GM19240 (cell line): Measurements from ENCODE around the gene SLA2.
"Not testable (repeated sequence)": the region's sequence is repeated elsewhere in the genome, so short reads cannot be mapped to it uniquely, and the experiment has no call there.

Source experiments
- DNase-seq: peaks from one replicate; pipeline ENCODE4 v3.0.0; 2011; ENCODE audit warnings: low spot score; ENCODE audit not compliant: insufficient read length

Gene SLA2

DNA sequence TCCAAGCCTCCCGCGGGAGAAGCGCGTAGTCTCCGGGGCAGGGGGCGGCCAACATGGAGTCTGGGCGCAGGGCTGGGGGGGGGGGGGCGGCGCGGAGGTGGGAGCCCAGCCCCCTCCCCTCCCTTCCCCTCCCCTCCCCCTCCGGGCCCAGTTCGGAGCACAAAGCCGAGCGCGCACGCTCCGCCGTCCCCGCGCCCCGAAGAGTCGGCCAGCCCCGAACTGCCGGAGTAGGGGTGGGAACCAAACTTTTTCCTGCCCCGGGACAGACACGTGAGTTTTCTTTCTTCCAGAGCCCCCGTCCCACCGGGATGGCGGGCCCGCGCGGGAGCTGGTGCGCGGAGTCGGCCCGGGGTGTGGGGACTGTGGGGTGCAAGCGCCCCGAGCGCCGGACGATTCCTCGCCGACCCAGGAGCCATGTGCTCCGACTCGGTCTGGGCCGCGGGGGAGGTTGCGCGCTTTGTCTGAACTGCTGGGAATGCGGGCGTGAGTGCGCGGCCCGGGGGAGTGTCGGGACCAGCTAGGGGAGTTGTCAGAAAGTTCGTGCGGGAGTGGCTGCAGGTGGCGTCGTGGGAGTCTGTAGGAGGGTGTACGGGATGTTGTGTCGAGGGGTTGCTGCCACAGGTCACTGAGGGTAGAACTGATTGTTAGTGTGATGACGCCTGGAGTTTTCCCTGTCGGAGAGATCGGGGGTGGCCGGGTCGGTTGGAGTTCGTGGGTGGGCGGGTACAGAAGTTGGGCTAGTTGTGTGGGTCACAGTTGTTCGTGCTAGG is 71.4 kb downstream of the SLA2 start:
- DNase-seq = peak; percentile 20

- DNase-seq = peak; percentile 24
Measured at GRCh38 chr20:36573798-36574365, 72.1 kb downstream of the SLA2 start.

- peak; percentile 96 for DNase-seq
Measured at GRCh38 chr20:36573103-36573797, 72.7 kb downstream of the SLA2 start, which contains the start of gene TGIF2. TSS of gene TGIF2 (plus strand) at chr20:36573597. CDS start at chr20:36578775, 5,178 bp downstream.

DNA sequence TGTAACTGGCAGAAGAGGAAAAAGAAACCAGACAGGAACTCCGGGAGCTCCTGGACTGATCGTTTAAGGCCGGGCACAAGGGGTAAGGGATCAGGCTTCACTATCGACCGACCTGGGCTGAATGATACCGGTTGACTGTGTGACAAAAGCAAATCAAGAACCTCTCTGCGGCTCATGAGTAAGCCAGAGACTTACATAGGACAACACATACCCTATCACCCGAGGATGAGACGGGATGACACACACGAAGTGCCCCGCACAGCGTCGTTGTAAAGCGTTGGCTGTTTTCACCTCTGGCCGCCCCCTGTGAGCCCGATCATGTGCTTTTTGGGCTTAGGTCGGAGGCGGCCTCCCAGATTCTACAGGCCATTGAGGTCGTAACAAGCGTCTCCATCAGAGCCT is 73.3 kb downstream of the SLA2 start:
- peak; percentile 26 for DNase-seq

GRCh38 chr20:36571564-36572504 is 74.2 kb downstream of the SLA2 start:
- no peak for DNase-seq

GRCh38 chr20:36569847-36570429 is 76.1 kb downstream of the SLA2 start:
- DNase-seq = no peak

DNA sequence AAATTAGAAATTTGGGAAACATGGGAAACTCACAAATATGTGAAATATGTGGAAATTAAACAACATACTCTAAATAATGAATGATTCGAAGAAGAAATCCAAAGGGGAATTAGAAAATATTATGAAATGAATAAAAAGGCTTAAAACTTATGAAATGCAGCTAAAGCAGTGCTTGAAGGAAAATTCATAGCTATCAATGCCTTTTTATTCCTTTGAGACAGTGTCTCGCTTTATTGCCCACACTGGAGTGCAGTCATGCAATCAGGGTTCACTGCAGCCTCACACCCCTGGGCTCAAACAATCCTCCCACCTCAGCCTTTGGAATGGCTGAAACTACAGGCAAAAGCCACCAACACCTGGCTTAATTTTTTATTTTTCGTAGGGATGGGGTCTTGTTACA is 80.5 kb downstream of the SLA2 start:
- DNase-seq = no peak

DNA sequence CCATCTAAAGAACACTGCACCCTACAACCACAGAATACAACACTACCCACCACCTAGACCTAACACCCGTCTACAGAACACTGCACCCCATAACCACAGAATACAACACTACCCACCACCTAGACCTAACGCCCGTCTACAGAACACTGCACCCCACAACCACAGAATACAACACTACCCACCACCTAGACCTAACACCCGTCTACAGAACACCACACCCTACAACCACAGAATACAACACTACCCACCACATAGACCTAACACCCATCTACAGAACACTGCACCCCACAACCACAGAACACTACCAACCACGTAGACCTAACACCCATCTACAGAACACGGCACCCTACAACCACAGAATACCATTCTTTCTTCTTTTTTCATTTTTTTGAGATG is 81.3 kb downstream of the SLA2 start:
- DNase-seq = not testable (repeated sequence)

GRCh38 chr20:36564078-36564725 is 81.8 kb downstream of the SLA2 start:
- DNase-seq = not testable (repeated sequence)

DNA sequence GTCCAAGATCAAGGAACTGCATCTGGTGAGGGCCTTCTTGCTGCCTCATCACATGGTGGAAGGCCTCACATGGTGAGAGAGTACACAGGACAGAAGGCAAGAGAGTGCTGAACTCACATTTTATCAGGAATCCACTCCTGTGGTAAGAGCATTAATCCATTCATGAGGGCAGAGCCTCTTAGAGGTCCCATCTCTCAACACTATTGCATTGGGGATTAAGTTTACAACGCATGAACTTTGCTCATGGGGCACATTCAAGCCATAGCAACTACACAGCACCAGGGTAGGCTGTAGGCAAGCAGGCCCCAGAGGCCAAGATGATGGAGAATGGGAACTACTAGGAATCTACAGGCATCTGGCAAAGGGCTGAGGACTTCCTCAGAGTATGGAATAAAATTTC is 82.6 kb downstream of the SLA2 start:
- no peak for DNase-seq

DNA sequence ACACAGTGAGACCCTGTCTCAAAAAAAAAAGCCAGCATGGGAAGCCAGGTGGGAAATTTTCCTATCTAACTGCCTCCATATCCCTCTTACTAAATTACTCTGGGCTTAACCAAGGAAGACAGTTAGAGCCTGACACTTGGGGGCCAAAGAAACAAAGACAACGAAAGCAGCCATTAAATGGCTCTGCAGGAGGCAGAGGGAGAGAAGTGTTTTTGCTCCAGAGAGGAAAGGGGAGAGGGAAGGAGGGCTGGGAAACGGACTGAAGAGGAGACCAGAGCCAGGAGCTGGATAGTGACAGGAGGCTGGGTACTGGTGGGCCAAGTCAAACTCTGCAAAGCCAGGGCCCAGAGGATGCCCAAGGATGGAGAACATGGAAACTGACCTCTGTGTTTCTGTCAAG is 83.3 kb downstream of the SLA2 start:
- no peak for DNase-seq
